Stimulated activated CD4-positive, alpha-beta T cell treated with anti-CD3 and anti-CD28 coated beads, Interleukin-12 subunit alpha, Interleukin-12 subunit beta, amount 100 ng/mL, for 24 hours (primary cell): ENCODE measurements around the gene PRL.

Experiments
- DNase-seq, 2 experiments: peaks; one replicate each; pipeline ENCODE4 v3.0.0-alpha.2; 2020; ENCODE audit warnings: low read depth in 2 of 2

PRL gene

GRCh38 chr6:22294301-22294700, 2.5 kb downstream of the PRL start:
- DNase-seq, result no peak

- no peak for DNase-seq
Measured at GRCh38 chr6:22290045-22290444, 6.8 kb downstream of the PRL start.

GRCh38 chr6:22288721-22289120, 8.1 kb downstream of the PRL start:
- no peak for DNase-seq

- DNase-seq, result no peak
Measured at GRCh38 chr6:22284666-22285065, 12.2 kb downstream of the PRL start.

GRCh38 chr6:22281341-22282085, 15.3 kb downstream of the PRL start:
- no peak for DNase-seq

- DNase-seq, result no peak
Measured at GRCh38 chr6:22279427-22279826, 17.4 kb downstream of the PRL start.

- DNase-seq, result no peak
Measured at GRCh38 chr6:22271081-22271480, 25.8 kb downstream of the PRL start.

- DNase-seq, result no peak
Measured at GRCh38 chr6:22263748-22264147, 33.1 kb downstream of the PRL start.

- DNase-seq, result no peak
Measured at GRCh38 chr6:22254886-22255285, 42.0 kb downstream of the PRL start.

- DNase-seq, result no peak
Measured at GRCh38 chr6:22253955-22254655, 42.7 kb downstream of the PRL start.

GRCh38 chr6:22251348-22251747, 45.5 kb downstream of the PRL start:
- DNase-seq, result no peak

GRCh38 chr6:22250486-22250885, 46.4 kb downstream of the PRL start:
- DNase-seq, result no peak

- no peak for DNase-seq
Measured at GRCh38 chr6:22249711-22250350, 47.0 kb downstream of the PRL start.

- DNase-seq, result no peak
Measured at GRCh38 chr6:22248513-22249308, 48.1 kb downstream of the PRL start.

GRCh38 chr6:22247916-22248482, 48.8 kb downstream of the PRL start:
- DNase-seq, result no peak

GRCh38 chr6:22240025-22240424, 56.8 kb downstream of the PRL start:
- no peak for DNase-seq

GRCh38 chr6:22239261-22239921, 57.4 kb downstream of the PRL start:
- no peak for DNase-seq

- DNase-seq, result no peak
Measured at GRCh38 chr6:22238861-22239260, 58.0 kb downstream of the PRL start.

GRCh38 chr6:22237526-22237925, 59.3 kb downstream of the PRL start:
- DNase-seq, result no peak
